Esophagus squamous epithelium (tissue), 5 donors: ENCODE measurements around the gene LLCFC1. TPM values are rescaled to one million over a fixed set of nuclear protein-coding genes. Genes with fewer than 3 reads are reported as not detected.

Experiments used
- DNase-seq: peaks from one replicate; lab custom pipeline; 2025; lab: John Stamatoyannopoulos, UW
- H3K27ac ChIP-seq, 4 donors: fragments of 200-600 bp; sonication (generic); one replicate each; pipeline ENCODE4 v1.5.1; 2016 to 2019; ENCODE audit warnings: mild to moderate bottlenecking in 1 of 4
- H3K27me3 ChIP-seq, 4 donors: fragments of 200-600 bp; sonication (generic); 1 replicate in 3 of 4; 2 replicates in 1 of 4; pipeline versions ENCODE4 v1.5.1 to v1.6.0; 2017 to 2021; ENCODE audit warnings: antibody characterized with exemption in 1 of 4
- H3K36me3 ChIP-seq, 3 donors: fragments of 200-600 bp; sonication (generic); one replicate each; pipeline ENCODE4 v1.5.1; 2016 to 2019
- H3K4me1 ChIP-seq, 3 donors: fragments of 200-600 bp; sonication (generic); one replicate each; pipeline ENCODE4 v1.5.1; 2017 to 2019
- H3K4me3 ChIP-seq, 4 donors: fragments of 200-600 bp; sonication (generic); 1 replicate in 3 of 4; 2 replicates in 1 of 4; pipeline ENCODE4 v1.5.1; 2016 to 2019; ENCODE audit warnings: mild to moderate bottlenecking in 2 of 4, moderate library complexity in 1 of 4
- H3K9me3 ChIP-seq, 3 donors: fragments of 200-600 bp; sonication (generic); one replicate each; pipeline ENCODE4 v1.5.1; 2016 to 2019
- POLR2A ChIP-seq, 4 donors: fragments of 450-650 bp; IDR thresholded peaks; one replicate each; pipeline ENCODE4 v1.6.1; 2017; ENCODE audit warnings: antibody characterized with exemption in 4 of 4, mild to moderate bottlenecking in 4 of 4, moderate library complexity in 3 of 4
- WGBS, 2 donors: methylation state at CpG; one replicate each; pipeline ENCODE4 v1.1.5; 2018; 5-methylcytosine and 5-hydroxymethylcytosine counted together
- intact Hi-C: fragments of 100-400 bp; cut with DNase I; formaldehyde crosslinking; loops from one replicate; pipeline ENCODE4 v1.15.0; 2022
- total RNA-seq, 4 donors: library from RNA; depleted of rRNA; stranded (reverse); fragments of >200 nt; gene quantifications; one replicate each; pipeline ENCODE4 v1.1.0, GENCODE V29; 2016
- TF ChIP-seq, protein P1 (sequence below), 6 experiments: fragments of 450-650 bp in 4 of 6; fragments of 200-600 bp in 2 of 6; sonication (generic) in 2 of 6; IDR thresholded peaks; one replicate each; pipeline ENCODE4 v1.5.1; 2016 to 2019; ENCODE audit warnings: antibody characterized with exemption in 6 of 6, mild to moderate bottlenecking in 4 of 6, moderate library complexity in 4 of 6
- donor health status: DM: yes; HTN: yes; CAD: no.

LLCFC1 gene
- total RNA-seq, 4 donors from 2014 or later: not detected

GRCh38 chr7:142932386-142933091 lies 6.7 kb upstream of the LLCFC1 start:
- TF ChIP-seq, protein P1, sequence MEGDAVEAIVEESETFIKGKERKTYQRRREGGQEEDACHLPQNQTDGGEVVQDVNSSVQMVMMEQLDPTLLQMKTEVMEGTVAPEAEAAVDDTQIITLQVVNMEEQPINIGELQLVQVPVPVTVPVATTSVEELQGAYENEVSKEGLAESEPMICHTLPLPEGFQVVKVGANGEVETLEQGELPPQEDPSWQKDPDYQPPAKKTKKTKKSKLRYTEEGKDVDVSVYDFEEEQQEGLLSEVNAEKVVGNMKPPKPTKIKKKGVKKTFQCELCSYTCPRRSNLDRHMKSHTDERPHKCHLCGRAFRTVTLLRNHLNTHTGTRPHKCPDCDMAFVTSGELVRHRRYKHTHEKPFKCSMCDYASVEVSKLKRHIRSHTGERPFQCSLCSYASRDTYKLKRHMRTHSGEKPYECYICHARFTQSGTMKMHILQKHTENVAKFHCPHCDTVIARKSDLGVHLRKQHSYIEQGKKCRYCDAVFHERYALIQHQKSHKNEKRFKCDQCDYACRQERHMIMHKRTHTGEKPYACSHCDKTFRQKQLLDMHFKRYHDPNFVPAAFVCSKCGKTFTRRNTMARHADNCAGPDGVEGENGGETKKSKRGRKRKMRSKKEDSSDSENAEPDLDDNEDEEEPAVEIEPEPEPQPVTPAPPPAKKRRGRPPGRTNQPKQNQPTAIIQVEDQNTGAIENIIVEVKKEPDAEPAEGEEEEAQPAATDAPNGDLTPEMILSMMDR (IDR thresholded peaks at IDR 0.05): no peak
- TF ChIP-seq POLR2A (IDR thresholded peaks at IDR 0.05): no peak
- no peaks in the 10 kb centered on the region for H3K4me1 ChIP-seq
- WGBS, 2 donors: 69 to 76% methylated on average over 5 of the region's 5 CpGs
- no peak for DNase-seq
- no peak overlapping the region for H3K4me3 ChIP-seq
- intact Hi-C loops: no loop called here
- no peaks in the 10 kb centered on the region for H3K9me3 ChIP-seq
- H3K36me3 ChIP-seq: no peaks in the 10 kb centered on the region
- H3K27ac ChIP-seq: no peak overlapping the region
- no peaks in the 10 kb centered on the region for H3K27me3 ChIP-seq

- TF ChIP-seq, protein P1 (IDR thresholded peaks at IDR 0.05): no peak
- TF ChIP-seq POLR2A (IDR thresholded peaks at IDR 0.05): no peak
- no peaks in the 10 kb centered on the region for H3K27me3 ChIP-seq
- H3K27ac ChIP-seq: no peak overlapping the region
- H3K4me3 ChIP-seq: no peak overlapping the region
- WGBS, 2 donors: 94% methylated on average over 3 of the region's 7 CpGs; no CpG with 5 or more reads in 1 of the 2 donors
- no peak for DNase-seq
- no peaks in the 10 kb centered on the region for H3K9me3 ChIP-seq
- no peaks in the 10 kb centered on the region for H3K4me1 ChIP-seq
- intact Hi-C loops: no loop called here
- H3K36me3 ChIP-seq: no peaks in the 10 kb centered on the region
Measured at GRCh38 chr7:142933092-142933475, 6.2 kb upstream of the LLCFC1 start.

DNA sequence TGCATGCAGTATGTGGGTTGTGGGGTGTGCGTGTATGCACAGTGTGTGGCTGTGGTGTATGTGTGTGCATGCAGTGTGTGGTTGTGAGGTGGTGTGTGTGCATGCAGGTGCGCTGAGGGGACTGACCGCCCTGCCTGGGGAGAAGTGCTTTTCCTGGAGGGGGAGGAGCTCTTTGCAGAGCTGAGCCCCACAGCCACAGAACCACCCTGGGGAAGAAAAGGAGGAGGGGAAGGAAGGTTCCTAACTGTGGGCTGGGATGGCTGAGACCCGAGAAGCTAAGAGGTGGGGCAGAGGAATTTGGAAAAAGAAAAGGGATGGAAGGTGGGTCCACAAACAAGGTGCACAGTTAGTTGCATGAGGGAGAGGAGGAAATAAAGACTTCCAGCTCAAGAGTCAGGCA lies 5.7 kb upstream of the LLCFC1 start, which contains the start of gene TRPV5:
Gene TRPV5, minus strand, starts transcription at position 123 of the 400 bp plus-strand sequence. CDS start 287 bp downstream, outside the sequence.
- Histone ChIP-seq H3K27ac (no peak within 1 kb of the TSS), H3K4me3 (no peak within 1 kb of the TSS), H3K27me3 (no peaks in the 10 kb centered on the region), H3K4me1 (no peaks in the 10 kb centered on the region), H3K36me3 (no peaks in the 10 kb centered on the region), H3K9me3 (no peaks in the 10 kb centered on the region)
- no peak for DNase-seq
- TF ChIP-seq, protein P1 (IDR thresholded peaks at IDR 0.05): no peak
- TF ChIP-seq POLR2A (IDR thresholded peaks at IDR 0.05): no peak
- intact Hi-C loops: no loop called here
- 76 to 80% methylated on average over 4 of the region's 4 CpGs for WGBS, 2 donors

- WGBS, 2 donors: 54 to 59% methylated on average over 5 to 12 of the region's 12 CpGs
- no peaks in the 10 kb centered on the region for H3K4me1 ChIP-seq
- TF ChIP-seq POLR2A (IDR thresholded peaks at IDR 0.05): no peak
- TF ChIP-seq, protein P1 (IDR thresholded peaks at IDR 0.05): no peak
- H3K27ac ChIP-seq: no peak overlapping the region
- H3K36me3 ChIP-seq: no peaks in the 10 kb centered on the region
- no peaks in the 10 kb centered on the region for H3K9me3 ChIP-seq
- no peak for DNase-seq
- H3K4me3 ChIP-seq: no peak overlapping the region
- intact Hi-C loops: no loop called here
- H3K27me3 ChIP-seq: no peaks in the 10 kb centered on the region
Measured at GRCh38 chr7:142934056-142934455, 5.2 kb upstream of the LLCFC1 start.

DNA sequence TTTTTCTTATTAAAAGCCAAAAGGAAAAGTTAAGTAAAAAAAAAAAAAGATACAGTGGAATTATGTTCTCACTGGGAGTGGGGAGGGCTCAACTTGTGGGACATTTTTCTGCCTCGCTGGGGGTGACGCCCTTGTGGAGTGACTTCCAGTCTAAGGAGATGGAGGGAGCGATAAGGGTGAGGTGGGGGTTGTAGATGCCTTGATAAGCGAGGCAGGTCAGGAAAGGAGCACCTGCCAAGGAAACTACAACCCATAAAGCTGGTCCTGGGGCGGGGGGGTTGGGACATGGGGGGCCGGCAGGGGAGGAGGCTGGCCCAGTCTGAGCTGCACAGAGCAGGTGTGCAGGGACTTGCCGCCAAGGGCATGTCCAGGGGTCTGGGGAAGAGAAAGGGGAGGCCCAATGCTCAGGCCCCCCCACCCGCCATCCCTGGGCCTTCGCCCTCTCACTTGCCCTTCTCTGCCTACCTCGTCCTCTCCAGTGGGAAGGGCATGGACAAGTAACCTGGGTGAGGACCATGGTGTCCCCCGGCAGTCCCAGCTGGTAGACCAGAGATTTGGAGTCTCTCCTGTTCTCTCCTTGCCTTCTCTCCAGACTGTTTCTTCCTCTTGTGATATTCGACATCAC lies 3.2 kb upstream of the LLCFC1 start:
- no peaks in the 10 kb centered on the region for H3K36me3 ChIP-seq
- no peaks in the 10 kb centered on the region for H3K4me1 ChIP-seq
- no peaks in the 10 kb centered on the region for H3K27me3 ChIP-seq
- no peak overlapping the region for H3K4me3 ChIP-seq
- H3K9me3 ChIP-seq: no peaks in the 10 kb centered on the region
- WGBS, 2 donors: 85 to 89% methylated on average over 10 to 12 of the region's 12 CpGs
- no peak for DNase-seq
- intact Hi-C loops: no loop called here
- H3K27ac ChIP-seq: no peak overlapping the region
- TF ChIP-seq, protein P1 (IDR thresholded peaks at IDR 0.05): no peak
- TF ChIP-seq POLR2A (IDR thresholded peaks at IDR 0.05): no peak
